Measurements from ENCODE around the gene ARPC5L.

Gene ARPC5L

GRCh38 chr9:124868511-124869465, 6.9 kb downstream of the ARPC5L start:
- DNase-seq, result peak; percentile 83

GRCh38 chr9:124869466-124869985, 7.6 kb downstream of the ARPC5L start:
- peak; percentile 19 for DNase-seq

DNA sequence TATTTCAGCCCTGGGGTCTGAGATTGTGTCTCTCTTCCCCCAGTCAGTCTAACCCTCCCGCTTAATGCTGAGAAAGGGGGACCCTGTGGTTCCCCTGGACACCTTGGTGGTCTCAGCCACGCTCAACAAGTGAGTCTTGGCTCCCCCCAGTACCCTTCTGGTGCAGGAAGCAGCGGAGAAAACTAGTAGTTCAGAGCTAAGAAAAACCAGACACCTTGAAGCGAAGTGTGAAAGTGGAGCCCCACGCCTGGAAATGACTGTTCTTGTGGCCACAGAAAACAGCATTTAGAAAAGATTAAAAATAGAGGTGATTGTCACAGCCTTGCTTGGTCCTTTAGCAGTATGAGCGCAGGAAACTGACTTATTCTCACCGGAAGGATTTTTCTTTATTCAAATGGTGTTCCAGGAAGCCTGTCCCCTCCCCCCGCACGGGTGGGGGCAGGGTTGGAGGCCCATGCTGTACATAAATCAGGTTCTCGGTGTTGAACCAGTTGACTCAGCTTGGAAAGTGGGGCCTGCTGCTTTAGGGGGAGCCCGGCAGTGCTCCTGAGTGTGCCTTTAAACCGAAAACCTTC, 8.1 kb downstream of the ARPC5L start:
- peak; percentile 90 for DNase-seq

DNA sequence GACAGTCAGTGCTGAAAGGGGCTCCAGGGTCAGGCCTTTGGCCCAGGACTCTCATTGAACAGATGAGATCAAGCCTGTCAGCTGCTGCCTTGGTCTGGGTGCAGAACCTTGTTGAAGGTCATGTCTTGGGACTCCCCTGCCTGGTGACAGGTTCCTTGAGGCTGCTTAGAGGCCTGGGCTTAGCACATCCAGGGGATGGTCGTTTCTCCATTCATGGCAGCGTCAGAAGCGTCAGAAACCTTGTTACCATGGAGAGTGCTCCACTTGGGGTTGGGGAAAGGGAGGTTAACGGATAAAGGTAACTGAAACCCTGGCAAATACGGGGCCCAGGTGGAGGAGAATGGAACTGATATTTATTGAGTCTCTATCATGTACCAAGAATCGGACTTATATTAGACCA, 8.8 kb downstream of the ARPC5L start:
- no peak for DNase-seq

GRCh38 chr9:124871156-124871561, 9.2 kb downstream of the ARPC5L start:
- DNase-seq, result no peak

GRCh38 chr9:124873664-124874063, 11.7 kb downstream of the ARPC5L start:
- DNase-seq, result peak; percentile 65

DNA sequence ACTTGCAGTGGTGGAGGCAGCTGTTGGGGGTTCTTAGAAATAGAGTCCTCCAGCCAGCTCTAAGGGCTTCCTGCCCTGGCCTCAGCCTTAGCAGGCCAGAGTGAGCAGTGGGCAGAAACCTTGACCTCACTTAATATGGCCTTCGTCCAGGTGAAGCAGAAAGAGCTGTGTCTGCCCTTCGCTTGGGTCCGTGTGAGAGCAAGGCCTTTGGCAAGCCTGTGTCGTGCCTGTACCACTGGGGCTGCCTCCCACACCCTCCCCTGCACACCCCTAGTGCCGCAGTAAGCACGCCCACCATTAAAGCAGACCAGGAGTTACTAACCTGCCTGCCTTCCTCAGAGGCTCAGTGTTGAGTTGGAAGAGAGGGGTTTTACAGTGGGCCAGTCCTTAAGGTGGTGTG, 13.6 kb downstream of the ARPC5L start:
- DNase-seq, result no peak

- no peak for DNase-seq
These were observed 15.3 kb downstream of the ARPC5L start for GRCh38 chr9:124877021-124877782.

DNA sequence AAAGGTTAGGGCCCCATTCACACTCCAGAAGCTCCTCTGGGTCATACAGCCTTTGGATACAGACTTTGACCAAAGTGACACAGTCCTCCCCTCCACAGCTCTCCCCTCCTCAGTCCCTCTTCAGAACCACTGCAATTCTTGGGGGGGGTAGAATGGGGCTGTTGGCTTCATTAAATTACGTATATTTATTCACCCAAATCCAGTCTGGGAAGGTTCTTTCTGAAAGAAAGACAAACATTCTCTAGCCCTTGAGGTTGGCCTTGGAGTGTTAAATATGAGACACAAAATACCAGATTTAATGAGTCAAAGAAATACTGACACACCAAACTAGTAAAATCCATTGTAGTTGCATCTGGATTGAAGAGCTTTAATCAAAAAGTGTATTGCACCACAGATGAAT, 16.1 kb downstream of the ARPC5L start:
- no peak for DNase-seq

DNA sequence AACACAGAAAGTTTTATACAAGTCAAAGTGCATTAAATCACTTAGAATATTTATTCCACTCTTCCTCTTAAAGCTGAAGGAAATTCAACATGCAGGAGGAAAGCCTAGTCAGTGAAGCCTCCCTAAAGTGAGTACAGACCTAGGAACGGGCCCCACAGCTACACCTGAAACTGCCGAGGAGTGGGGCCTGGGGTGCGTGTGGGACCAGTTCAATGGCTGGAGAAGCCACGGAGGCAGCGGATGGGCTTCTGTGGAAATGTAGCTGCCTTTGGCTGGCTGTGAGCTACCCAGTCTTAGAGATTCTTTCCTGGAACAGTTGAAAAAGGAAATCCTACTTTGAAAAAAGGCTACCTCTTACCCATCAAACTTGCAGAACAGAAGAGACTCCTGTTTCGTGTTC, 16.6 kb downstream of the ARPC5L start:
- no peak for DNase-seq

- DNase-seq, result no peak
These were observed 17.3 kb downstream of the ARPC5L start for GRCh38 chr9:124879226-124879625.

GRCh38 chr9:124880501-124880900, 18.6 kb downstream of the ARPC5L start:
- no peak for DNase-seq

DNA sequence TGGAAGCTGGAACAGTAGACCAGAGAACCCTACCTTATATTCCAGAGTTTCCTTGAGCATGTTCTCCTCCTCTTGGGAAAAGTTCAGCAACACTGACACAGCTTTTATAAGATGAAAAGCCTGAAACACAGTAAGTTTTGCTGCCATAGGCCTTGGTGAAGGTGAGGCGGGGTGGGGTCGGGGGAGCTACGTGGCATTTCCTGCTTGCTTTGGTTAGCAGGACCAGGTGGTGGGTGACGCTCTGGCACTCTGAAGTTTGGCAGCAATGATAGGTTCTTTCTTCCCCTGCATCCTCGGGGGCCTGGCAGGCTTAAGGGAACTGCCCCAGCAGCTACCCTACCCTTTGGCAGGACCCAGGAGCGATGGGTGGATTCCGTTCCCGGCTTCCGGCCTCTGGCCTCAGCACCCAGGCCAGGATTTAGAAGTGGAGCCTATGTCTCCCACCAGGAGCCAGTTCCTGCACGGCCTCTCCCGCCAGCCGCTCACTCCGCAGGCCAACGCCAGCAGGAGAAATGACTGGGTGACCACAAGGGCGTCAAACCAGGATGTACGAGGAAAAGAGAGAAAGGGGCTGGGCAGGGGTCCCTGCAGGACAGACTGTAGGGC, 19.3 kb downstream of the ARPC5L start:
- DNase-seq, result no peak

- no peak for DNase-seq
These were observed 20.3 kb downstream of the ARPC5L start for GRCh38 chr9:124882231-124882630.

GRCh38 chr9:124884376-124884775, 22.4 kb downstream of the ARPC5L start:
- no peak for DNase-seq

DNA sequence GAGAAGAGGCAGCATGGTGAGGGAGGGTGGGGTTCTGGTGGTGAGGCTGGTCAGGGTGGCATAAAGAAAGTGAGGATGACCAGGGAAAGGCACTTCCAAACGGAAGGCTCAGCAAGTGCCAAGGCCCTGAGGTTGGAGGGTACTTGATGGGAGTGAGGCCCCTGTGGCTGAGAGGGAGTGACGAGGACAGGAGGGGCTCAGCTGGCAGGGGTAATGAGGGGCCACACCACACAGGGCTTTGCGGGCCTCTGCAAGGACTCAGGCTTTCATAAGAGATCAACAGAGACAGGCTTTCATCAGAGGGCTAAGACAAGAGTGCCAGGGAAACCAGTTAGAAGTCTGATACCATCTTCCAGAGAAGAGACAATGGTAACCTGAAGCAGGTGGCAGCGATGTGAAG, 23.6 kb downstream of the ARPC5L start:
- DNase-seq, result no peak

DNA sequence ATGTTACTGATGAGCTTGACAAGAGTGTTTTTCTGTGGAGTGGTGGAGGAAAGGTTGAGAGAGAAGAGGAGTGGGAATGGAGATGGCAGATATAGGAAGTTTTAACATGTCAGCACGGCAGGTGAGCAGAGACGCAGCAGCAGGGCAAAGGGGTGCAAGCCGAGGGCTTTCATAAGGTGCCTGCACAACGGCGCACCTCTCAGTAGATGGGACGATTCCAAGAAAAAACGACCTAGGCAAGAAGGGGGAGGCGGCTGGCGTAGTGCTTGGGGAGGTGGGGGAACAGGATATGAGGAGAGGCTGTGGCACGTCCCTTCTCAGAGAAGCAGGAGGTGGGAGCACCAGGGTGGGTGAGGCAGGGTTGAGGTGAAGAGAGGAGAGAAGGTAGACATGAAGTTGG, 24.5 kb downstream of the ARPC5L start:
- DNase-seq, result no peak

- no peak for DNase-seq
These were observed 25.0 kb downstream of the ARPC5L start for GRCh38 chr9:124886866-124887492.

DNA sequence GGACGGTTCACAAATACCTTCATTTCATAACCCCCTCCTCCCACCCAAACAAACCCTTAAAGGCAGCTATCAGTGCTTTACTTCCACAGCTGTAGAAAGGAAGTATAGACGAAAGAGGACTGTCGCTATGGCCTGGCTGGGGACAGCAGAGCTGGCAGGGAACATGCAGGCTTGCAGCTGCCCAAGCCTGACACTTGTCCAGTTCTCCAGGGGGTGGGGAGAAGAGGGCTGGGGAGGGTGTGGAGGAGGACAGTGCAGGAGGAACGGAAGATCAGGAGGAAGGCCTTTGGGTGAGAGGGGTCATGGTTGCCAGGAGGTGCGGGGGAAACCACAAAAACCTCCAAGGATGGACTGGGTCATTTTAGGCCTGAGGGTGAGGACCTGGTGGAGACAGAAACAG, 25.9 kb downstream of the ARPC5L start:
- DNase-seq, result no peak

- DNase-seq, result no peak
These were observed 27.1 kb downstream of the ARPC5L start for GRCh38 chr9:124889006-124889405.

DNA sequence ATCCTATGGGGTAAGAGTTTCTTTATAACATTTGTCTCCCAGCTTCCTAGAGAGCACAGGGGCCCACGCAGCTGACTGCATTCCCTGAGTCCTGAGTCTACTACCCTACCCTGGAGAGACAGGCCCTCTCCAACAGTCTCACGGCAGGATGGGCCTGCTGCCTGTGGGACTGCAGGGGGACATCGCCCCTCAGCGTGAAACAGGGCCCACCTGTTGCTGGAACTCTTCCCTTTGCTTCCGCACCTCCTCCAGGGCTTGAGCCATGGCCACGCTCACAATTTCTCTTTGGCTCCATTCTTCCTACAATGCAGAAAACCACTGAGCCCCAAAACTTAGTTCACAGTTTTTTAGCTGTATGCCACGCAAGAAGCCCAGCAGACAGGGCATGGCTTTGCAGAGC, 28.2 kb downstream of the ARPC5L start:
- no peak for DNase-seq

DNA sequence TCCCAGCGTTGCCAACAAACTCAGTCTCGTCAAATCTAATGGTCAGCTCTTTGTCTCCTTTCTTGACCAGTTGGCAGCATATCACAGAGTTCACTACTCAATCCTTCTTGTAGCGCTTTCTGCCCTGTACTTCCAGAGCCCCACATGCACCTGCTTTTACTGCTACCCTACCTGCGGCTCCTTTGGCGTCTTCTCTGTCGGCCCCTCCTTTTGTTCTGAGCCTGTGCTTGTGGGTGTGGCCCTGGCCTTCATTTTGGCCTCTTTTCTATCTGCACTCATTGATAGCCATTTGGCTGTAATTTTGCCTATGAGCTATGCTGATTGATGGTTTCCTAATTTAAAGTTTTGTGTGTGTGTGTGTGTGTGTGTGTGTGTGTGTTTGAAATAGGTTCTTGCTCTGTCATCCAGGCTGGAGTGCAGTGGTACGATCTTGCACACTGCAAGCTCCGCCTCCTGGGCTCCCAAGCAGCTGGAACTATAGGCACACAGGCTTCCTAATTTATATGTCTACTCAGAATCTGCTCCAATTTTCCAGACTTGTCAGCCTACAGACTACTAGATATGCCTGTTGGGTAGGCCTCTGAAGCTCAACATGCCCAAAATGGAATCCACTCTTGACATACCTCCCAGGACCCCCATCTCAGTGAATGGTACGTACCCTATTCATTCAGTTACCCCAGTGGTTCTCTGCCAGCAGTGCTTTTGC, 32.3 kb downstream of the ARPC5L start:
- no peak for DNase-seq
